ENCODE results near the gene JMY. TPM values are rescaled to one million over a fixed set of nuclear protein-coding genes. Genes with fewer than 3 reads are reported as not detected.

Gene JMY
- total RNA-seq, 4 donors from 2014 or later: 7.8 to 25.1 (median 14.7) TPM

GRCh38 chr5:79305706-79306105 lies 69.8 kb downstream of the JMY start:
- WGBS, 2 donors (ENCODE audit: low coverage in 1 of 2): 82 to 92% methylated on average over 1 of the region's 1 CpG
- H3K4me1 ChIP-seq: no peaks in the 10 kb centered on the region
- DNase-seq: no peak
- H3K27ac ChIP-seq: no peak overlapping the region
- H3K9me3 ChIP-seq: no peaks in the 10 kb centered on the region
- no peak overlapping the region for H3K4me3 ChIP-seq
- H3K27me3 ChIP-seq: no peaks in the 10 kb centered on the region
- intact Hi-C loops (cut with DNase I; ENCODE audit: low total_unique reads): no loop called here
- H3K36me3 ChIP-seq: peaks cover 0 to 21% (median 6%) of the 10 kb centered on the region in 4 donors
- TF ChIP-seq POLR2A (IDR thresholded peaks at IDR 0.05) (no peak), EP300 (IDR thresholded peaks at IDR 0.05; ENCODE audit: low read depth) (no peak), POLR2AphosphoS5 (IDR thresholded peaks at IDR 0.05) (no peak), CTCF (IDR thresholded peaks at IDR 0.05) (no peak)
- in situ Hi-C loops (cut with MboI; ENCODE audit: low pct_ligation_motif_present in 1 of 4, low pct_unique_long_range_greater_than_20kb in 1 of 4, low sequenced_read_pairs in 3 of 4): no loop called here

- Histone ChIP-seq H3K27me3 (no peaks in the 10 kb centered on the region), H3K9me3 (no peaks in the 10 kb centered on the region), H3K4me1 (no peaks in the 10 kb centered on the region), H3K4me3 (no peak overlapping the region), H3K27ac (no peak overlapping the region), H3K36me3 (peaks cover 0 to 33% (median 6%) of the 10 kb centered on the region in 4 donors)
- intact Hi-C loops (cut with DNase I; ENCODE audit: low total_unique reads): no loop called here
- DNase-seq: no peak
- WGBS, 2 donors (ENCODE audit: low coverage in 1 of 2): 81 to 93% methylated on average over 3 of the region's 3 CpGs
- TF ChIP-seq EP300 (IDR thresholded peaks at IDR 0.05; ENCODE audit: low read depth) (no peak), POLR2AphosphoS5 (IDR thresholded peaks at IDR 0.05) (no peak), POLR2A (IDR thresholded peaks at IDR 0.05) (no peak), CTCF (IDR thresholded peaks at IDR 0.05) (no peak)
- in situ Hi-C loops (cut with MboI; ENCODE audit: low pct_ligation_motif_present in 1 of 4, low pct_unique_long_range_greater_than_20kb in 1 of 4, low sequenced_read_pairs in 3 of 4): no loop called here
Measured at GRCh38 chr5:79318935-79319614, 83.1 kb downstream of the JMY start.

- intact Hi-C loops (cut with DNase I; ENCODE audit: low total_unique reads) (no loop called here), in situ Hi-C loops (cut with MboI; ENCODE audit: low pct_ligation_motif_present in 1 of 4, low pct_unique_long_range_greater_than_20kb in 1 of 4, low sequenced_read_pairs in 3 of 4) (no loop called here)
- DNase-seq: no peak
- no peaks in the 10 kb centered on the region for H3K27me3 ChIP-seq
- H3K4me1 ChIP-seq: no peaks in the 10 kb centered on the region
- no peak for TF ChIP-seq CTCF (IDR thresholded peaks at IDR 0.05)
- TF ChIP-seq EP300 (IDR thresholded peaks at IDR 0.05; ENCODE audit: low read depth): no peak
- no peak for TF ChIP-seq POLR2AphosphoS5 (IDR thresholded peaks at IDR 0.05)
- no peak for TF ChIP-seq POLR2A (IDR thresholded peaks at IDR 0.05)
- WGBS, 2 donors (ENCODE audit: low coverage in 1 of 2): 76 to 85% methylated on average over 4 of the region's 4 CpGs
- no peaks in the 10 kb centered on the region for H3K36me3 ChIP-seq
- H3K4me3 ChIP-seq: no peak overlapping the region
- no peak overlapping the region for H3K27ac ChIP-seq
- H3K9me3 ChIP-seq: no peaks in the 10 kb centered on the region
Measured at GRCh38 chr5:79329453-79329852, 93.5 kb downstream of the JMY start.

- H3K27me3 ChIP-seq: no peaks in the 10 kb centered on the region
- H3K9me3 ChIP-seq: no peaks in the 10 kb centered on the region
- H3K27ac ChIP-seq: no peak overlapping the region
- H3K36me3 ChIP-seq: no peaks in the 10 kb centered on the region
- intact Hi-C loops (cut with DNase I; ENCODE audit: low total_unique reads): no loop called here
- DNase-seq: no peak
- WGBS, 2 donors (ENCODE audit: low coverage in 1 of 2): 79 to 89% methylated on average over 5 of the region's 5 CpGs
- in situ Hi-C loops (cut with MboI; ENCODE audit: low pct_ligation_motif_present in 1 of 4, low pct_unique_long_range_greater_than_20kb in 1 of 4, low sequenced_read_pairs in 3 of 4): no loop called here
- no peak for TF ChIP-seq CTCF (IDR thresholded peaks at IDR 0.05)
- no peaks in the 10 kb centered on the region for H3K4me1 ChIP-seq
- no peak overlapping the region for H3K4me3 ChIP-seq
Measured at GRCh38 chr5:79330071-79330470, 94.1 kb downstream of the JMY start.
